H1 (cell line): ENCODE measurements around the gene NDUFAB1. TPM values are rescaled to one million over a fixed set of nuclear protein-coding genes. Genes with fewer than 3 reads are reported as not detected.

Experiments used
- CTCF ChIA-PET: fragments of 300-600 bp; sonication (Branson Sonifier 250); formaldehyde crosslinking; loops from one replicate; lab custom pipeline; 2021; ENCODE audit not compliant: partially characterized antibody; lab: Charles Lee
- POLR2A ChIA-PET: fragments of 300-600 bp; sonication (Branson Sonifier 250); formaldehyde crosslinking; loops from one replicate; lab custom pipeline; 2021; ENCODE audit warnings: inconsistent platforms; ENCODE audit not compliant: partially characterized antibody; lab: Charles Lee
- DNase-seq, 2 experiments: peaks; one replicate each; pipeline versions ENCODE4 v3.0.0 to v3.0.0-alpha.2; 2010 to 2022; ENCODE audit warnings: low spot score in 2 of 2, low read depth in 1 of 2, mixed read lengths in 1 of 2
- FAIRE-seq: peaks from 2 replicates; lab custom pipeline; 2011; peaks lifted over from hg19 to GRCh38; lab: Jason Lieb, UNC
- H2AFZ ChIP-seq: 2 replicates; pipeline ENCODE4 v1.8.1; 2012; ENCODE audit warnings: low read length, inconsistent platforms
- H2AK5ac ChIP-seq: 2 replicates; pipeline ENCODE4 v1.6.1; 2013; ENCODE audit warnings: low read depth, low read length
- H2BK120ac ChIP-seq: replicated peaks from 2 replicates; pipeline ENCODE3; 2013; ENCODE audit warnings: low read depth, low read length, inconsistent platforms
- H2BK12ac ChIP-seq: 2 replicates; pipeline ENCODE4 v1.6.1; 2013; ENCODE audit warnings: low read depth, low read length
- H2BK15ac ChIP-seq: 2 replicates; pipeline ENCODE4 v1.6.1; 2013; ENCODE audit warnings: low read length
- H2BK20ac ChIP-seq: 2 replicates; pipeline ENCODE4 v1.6.1; 2013; ENCODE audit warnings: low read length
- H2BK5ac ChIP-seq: 2 replicates; pipeline ENCODE4 v1.6.1; 2013; ENCODE audit warnings: low read depth, low read length
- H3K14ac ChIP-seq: 2 replicates; pipeline ENCODE4 v1.6.1; 2013; ENCODE audit warnings: inconsistent platforms; ENCODE audit not compliant: insufficient read length
- H3K18ac ChIP-seq: 2 replicates; pipeline ENCODE4 v1.6.1; 2013; ENCODE audit warnings: low read length; ENCODE audit errors: extremely low read depth
- H3K23ac ChIP-seq: 2 replicates; pipeline ENCODE4 v1.6.1; 2013; ENCODE audit warnings: inconsistent platforms; ENCODE audit not compliant: insufficient read length
- H3K23me2 ChIP-seq: 2 replicates; pipeline ENCODE4 v1.6.1; 2013; ENCODE audit warnings: low read depth, low read length
- H3K27ac ChIP-seq: 2 replicates; pipeline ENCODE4 v1.6.1; 2011; ENCODE audit warnings: low read depth, low read length, inconsistent platforms
- H3K27me3 ChIP-seq, 4 experiments: replicated peaks in 1 of 4; 1 replicate in 1 of 4; 2 replicates in 3 of 4; pipeline versions ENCODE4 v1.6.1 to v1.8.1; 2011 to 2013; ENCODE audit warnings: low read length in 3 of 4, mild to moderate bottlenecking in 3 of 4, inconsistent platforms in 2 of 4, mixed read lengths in 2 of 4, moderate library complexity in 1 of 4; ENCODE audit not compliant: control insufficient read depth in 3 of 4, insufficient read depth in 3 of 4; ENCODE audit errors: extremely low read depth in 1 of 4
- H3K36me3 ChIP-seq, 4 experiments: 2 replicates each; pipeline versions ENCODE4 v1.6.1 to v1.8.1; 2011 to 2013; ENCODE audit warnings: mild to moderate bottlenecking in 4 of 4, low read length in 3 of 4, moderate library complexity in 2 of 4, control low read depth in 1 of 4, inconsistent platforms in 1 of 4; ENCODE audit not compliant: insufficient read depth in 4 of 4, control insufficient read depth in 2 of 4
- H3K4ac ChIP-seq: replicated peaks from 2 replicates; pipeline ENCODE3; 2013; ENCODE audit warnings: low read length, low read depth, mixed read lengths, inconsistent platforms; ENCODE audit not compliant: insufficient read length
- H3K4me1 ChIP-seq, 4 experiments: replicated peaks in 1 of 4; 1 replicate in 1 of 4; 2 replicates in 3 of 4; pipeline versions ENCODE4 v1.6.1 to v1.8.1; 2011 to 2013; ENCODE audit warnings: low read length in 3 of 4, inconsistent platforms in 2 of 4, mixed read lengths in 1 of 4; ENCODE audit not compliant: insufficient read depth in 4 of 4, control insufficient read depth in 3 of 4
- H3K4me2 ChIP-seq, 2 experiments: 2 replicates each; pipeline versions ENCODE4 v1.6.1 to v1.8.1; 2011 to 2013; ENCODE audit warnings: low read depth in 2 of 2, low read length in 2 of 2, control low read depth in 1 of 2, inconsistent platforms in 1 of 2, mild to moderate bottlenecking in 1 of 2; ENCODE audit not compliant: insufficient read depth in 1 of 2
- H3K4me3 ChIP-seq, 4 experiments: fragments of 200-600, 300-600 bp in 1 of 4; sonication (generic), shearing (Covaris generic), sonication (Bioruptor Twin) in 1 of 4; 2 replicates each; pipeline versions ENCODE4 v1.5.1 to v1.8.1; 2011 to 2016; ENCODE audit warnings: low read length in 4 of 4, low read depth in 3 of 4, control low read depth in 2 of 4, inconsistent platforms in 2 of 4, mild to moderate bottlenecking in 2 of 4, mixed read lengths in 1 of 4, moderate library complexity in 1 of 4; ENCODE audit not compliant: insufficient read depth in 2 of 4; ENCODE audit errors: extremely low read depth in 1 of 4
- H3K56ac ChIP-seq: replicated peaks from 2 replicates; pipeline ENCODE3; 2013; ENCODE audit warnings: low read depth, mild to moderate bottlenecking, mixed read lengths, low read length, inconsistent platforms; ENCODE audit not compliant: insufficient read length
- H3K79me1 ChIP-seq: 2 replicates; pipeline ENCODE4 v1.6.1; 2013; ENCODE audit warnings: low read depth, low read length, control low read depth
- H3K79me2 ChIP-seq, 2 experiments: 2 replicates each; pipeline versions ENCODE4 v1.6.1 to v1.8.1; 2012 to 2013; ENCODE audit warnings: low read length in 2 of 2, mild to moderate bottlenecking in 2 of 2, inconsistent platforms in 1 of 2; ENCODE audit not compliant: insufficient read depth in 2 of 2, control insufficient read depth in 1 of 2
- H3K9ac ChIP-seq, 4 experiments: replicated peaks in 1 of 4; 1 replicate in 1 of 4; 2 replicates in 3 of 4; pipeline versions ENCODE4 v1.6.1 to v1.8.1; 2011 to 2013; ENCODE audit warnings: low read depth in 3 of 4, low read length in 3 of 4, control low read depth in 2 of 4, mild to moderate bottlenecking in 2 of 4, moderate library complexity in 2 of 4, inconsistent platforms in 1 of 4; ENCODE audit errors: extremely low read depth in 1 of 4
- H3K9me3 ChIP-seq, 2 experiments: 2 replicates each; pipeline versions ENCODE4 v1.6.1 to v1.8.1; 2012 to 2013; ENCODE audit warnings: mild to moderate bottlenecking in 2 of 2, moderate library complexity in 2 of 2, control low read depth in 1 of 2, inconsistent platforms in 1 of 2, low read depth in 1 of 2, low read length in 1 of 2, mixed read lengths in 1 of 2; ENCODE audit not compliant: insufficient read depth in 2 of 2
- H4K20me1 ChIP-seq, 2 experiments: replicated peaks in 1 of 2; 2 replicates each; pipeline versions ENCODE3 to v1.8.1; 2011 to 2013; ENCODE audit warnings: inconsistent platforms in 2 of 2, low read length in 2 of 2, mild to moderate bottlenecking in 1 of 2; ENCODE audit not compliant: insufficient read depth in 2 of 2, control insufficient read depth in 1 of 2
- H4K5ac ChIP-seq: 2 replicates; pipeline ENCODE4 v1.6.1; 2013; ENCODE audit warnings: low read length, low read depth, mixed read lengths, inconsistent platforms; ENCODE audit not compliant: insufficient read length
- H4K8ac ChIP-seq: 2 replicates; pipeline ENCODE4 v1.8.0; 2013; ENCODE audit warnings: mild to moderate bottlenecking, moderate library complexity, low read length, inconsistent platforms; ENCODE audit not compliant: insufficient read depth; ENCODE audit errors: extremely low read depth
- H4K91ac ChIP-seq: replicated peaks from 2 replicates; pipeline ENCODE3; 2013; ENCODE audit warnings: low read length, mixed read lengths, inconsistent platforms; ENCODE audit not compliant: insufficient read length
- CHD1 ChIP-seq: IDR thresholded peaks from 2 replicates; pipeline ENCODE4 v1.6.1; 2012; ENCODE audit warnings: low read depth, low read length, improper control_type of control experiment
- CTBP2 ChIP-seq: IDR thresholded peaks from 2 replicates; pipeline ENCODE4 v1.7.0; 2011; ENCODE audit warnings: borderline replicate concordance, mild to moderate bottlenecking, moderate library complexity, mixed read lengths, low read length; ENCODE audit not compliant: insufficient read depth, insufficient read length
- EGR1 ChIP-seq: IDR thresholded peaks from 2 replicates; pipeline ENCODE4 v1.6.1; 2011; ENCODE audit warnings: low read depth, low read length, borderline replicate concordance
- FOSL1 ChIP-seq: IDR thresholded peaks from 2 replicates; pipeline ENCODE4 v1.6.1; 2011; ENCODE audit warnings: mild to moderate bottlenecking, low read depth, low read length, moderate library complexity; ENCODE audit not compliant: insufficient read depth
- GABPA ChIP-seq: IDR thresholded peaks from 2 replicates; pipeline ENCODE4 v1.6.1; 2011; ENCODE audit warnings: mild to moderate bottlenecking, low read length, moderate library complexity, borderline replicate concordance; ENCODE audit not compliant: insufficient read depth
- MAX ChIP-seq: IDR thresholded peaks from 2 replicates; pipeline ENCODE4 v1.6.1; 2012; ENCODE audit warnings: inconsistent platforms
- SIN3A ChIP-seq, 2 experiments: IDR thresholded peaks in 1 of 2; conservative IDR thresholded peaks in 1 of 2; 2 replicates each; pipeline ENCODE4 v1.6.1; 2011 to 2012; ENCODE audit warnings: low read length in 2 of 2, improper control_type of control experiment in 1 of 2, low read depth in 1 of 2, mild to moderate bottlenecking in 1 of 2
- TEAD4 ChIP-seq: IDR thresholded peaks from 2 replicates; pipeline ENCODE4 v1.6.1; 2012; ENCODE audit warnings: low read depth, low read length, inconsistent platforms, mixed read lengths
- USF2 ChIP-seq: IDR thresholded peaks from 2 replicates; pipeline ENCODE4 v1.6.1; 2011; ENCODE audit warnings: low read length, improper control_type of control experiment
- YY1 ChIP-seq: IDR thresholded peaks from 2 replicates; pipeline ENCODE4 v1.6.1; 2011; ENCODE audit warnings: low read depth, mild to moderate bottlenecking, low read length
- WGBS, 2 experiments: shearing (Covaris generic) in 1 of 2; methylation state at CpG; one replicate each; pipeline versions ENCODE4 v1.1.6 to v1.1.7; 2013 to 2015; ENCODE audit warnings: low lambda C conversion rate in 2 of 2, mixed read lengths in 2 of 2, inconsistent platforms in 1 of 2, low coverage in 1 of 2, missing lambda C conversion rate in 1 of 2; ENCODE audit not compliant: insufficient replicate concordance in 2 of 2, insufficient coverage in 1 of 2, insufficient read length in 1 of 2; ENCODE audit errors: extremely low coverage in 1 of 2, missing lambda C conversion rate in 1 of 2; 5-methylcytosine and 5-hydroxymethylcytosine counted together
- polyA plus RNA-seq, 7 experiments: library from polyadenylated mRNA; depleted of rRNA in 3 of 7; stranded (reverse) in 5 of 7; unstranded in 2 of 7; fragments of >200 nt in 5 of 7; fragments of 200-250 nt in 2 of 7; gene quantifications; 1 replicate in 5 of 7; 2 replicates in 1 of 7; 4 replicates in 1 of 7; pipeline versions ENCODE4 v1.2.1 to v1.2.3, GENCODE V29; 2011 to 2013; ENCODE audit warnings: missing spikeins in 2 of 7, mixed read lengths in 2 of 7
- total RNA-seq: library from RNA; stranded (reverse); fragmentation: NEBNext Ultra II Directional; extraction: Animal tissue kit (Norgen Biotek cat#: 25700); gene quantifications from 2 replicates; pipeline ENCODE4 v1.2.1, GENCODE V29; 2021

The NDUFAB1 gene
- total and polyA plus RNA-seq, 2 of the 8 experiments (the other 6 are each of a cell fraction or from before 2014, with no cell fraction given) = 135 to 294 TPM

GRCh38 chr16:23597003-23597756 lies 1.1 kb upstream of the NDUFAB1 start:
- POLR2A ChIA-PET = interaction anchor here (0.8 to 4.3 kb wide), 8 partner anchors 7 to 82 kb away, joined by 3 to 19 read pairs (median 4); partner anchors contain the start of genes EARS2 and UBFD1
- H3K4me3 ChIP-seq = no peak overlapping the region
- peak overlapping the region; percentile 72; the same call in 1 of the 2 replicates for H3K18ac ChIP-seq
- peaks cover 8% of the 10 kb centered on the region for H3K79me1 ChIP-seq
- no peak overlapping the region for H2BK15ac ChIP-seq
- H3K23ac ChIP-seq = no peak overlapping the region
- no peak for FAIRE-seq
- whole genome bisulfite sequencing, 2 experiments = 85% methylated on average over 11 of the region's 11 CpGs; no CpG with 5 or more reads in 1 of the 2 experiments
- no peak overlapping the region for H3K56ac ChIP-seq
- no peaks in the 10 kb centered on the region for H3K27me3 ChIP-seq
- peak overlapping the region; percentile 76 for H3K4ac ChIP-seq
- H3K9ac ChIP-seq = no peak overlapping the region
- H4K8ac ChIP-seq = no peak overlapping the region
- peaks cover 2 to 9% (median 4%) of the 10 kb centered on the region in 4 experiments; a peak in 4 of 7 replicates for H3K4me1 ChIP-seq
- no peak overlapping the region for H2BK20ac ChIP-seq
- H4K5ac ChIP-seq = peak overlapping the region; percentile 85
- no peak overlapping the region for H2BK120ac ChIP-seq
- no peak overlapping the region for H3K14ac ChIP-seq
- peak overlapping the region; percentile 25 for H4K91ac ChIP-seq
- no peak overlapping the region for H2AK5ac ChIP-seq
- CTCF ChIA-PET = interaction anchor here (0.6 to 3.3 kb wide), 24 partner anchors 7 to 163 kb away, joined by 3 to 17 read pairs (median 4); partner anchors contain the start of genes EARS2 and UBFD1
- H4K20me1 ChIP-seq = peaks cover 0 to 2% of the 10 kb centered on the region in 2 experiments
- H3K9me3 ChIP-seq = no peaks in the 10 kb centered on the region
- H3K4me2 ChIP-seq = no peak overlapping the region
- peaks cover 6% of the 10 kb centered on the region for H3K23me2 ChIP-seq
- no peak overlapping the region; the same call in 1 of the 2 replicates for H2BK12ac ChIP-seq
- no peak overlapping the region for H2BK5ac ChIP-seq
- peaks cover 25 to 37% of the 10 kb centered on the region in 2 experiments for H3K79me2 ChIP-seq
- no peak overlapping the region for H3K27ac ChIP-seq
- DNase-seq = peak; percentile 33 to 47
- H2AFZ ChIP-seq = no peak overlapping the region
- H3K36me3 ChIP-seq = peaks cover 7 to 16% (median 12%) of the 10 kb centered on the region in 4 experiments; a peak in 7 of 8 replicates
- no peak for TF ChIP-seq USF2
- no peak for TF ChIP-seq MAX
- TF ChIP-seq TEAD4 = no peak
- no peak for TF ChIP-seq GABPA
- TF ChIP-seq CTBP2 = no peak
- peak in 1 of 2 experiments; percentile 69; a peak in 1 of 4 replicates for TF ChIP-seq SIN3A (conservative IDR thresholded peaks at IDR 0.05 in 1 of 2, IDR thresholded peaks at IDR 0.05 in 1 of 2; ENCODE audit: low read depth in 1 of 2, low read length in 2 of 2)
- TF ChIP-seq YY1 = no peak
- no peak for TF ChIP-seq EGR1
- no peak for TF ChIP-seq FOSL1
- TF ChIP-seq CHD1 = no peak
